WTC11 (cell line): ENCODE data around the gene FBXO48.

ENCODE experiments used
- CREB1 ChIP-seq: sonication (generic); formaldehyde crosslinking; IDR thresholded peaks from 2 replicates; pipeline ENCODE4 v1.8.0; 2023; ENCODE audit warnings: mild to moderate bottlenecking, missing genetic modification reagents
- CTCF ChIP-seq: fragments of 200-600 bp; IDR thresholded peaks from 2 replicates; pipeline ENCODE4 v1.8.0; 2022; ENCODE audit warnings: antibody characterized with exemption
- ELF4 ChIP-seq: sonication (generic); formaldehyde crosslinking; IDR thresholded peaks from 2 replicates; pipeline ENCODE4 v1.8.1; 2022; ENCODE audit warnings: low read depth, mild to moderate bottlenecking, moderate library complexity, missing genetic modification reagents
- MAX ChIP-seq: sonication (generic); formaldehyde crosslinking; IDR thresholded peaks from 2 replicates; pipeline ENCODE4 v1.8.0; 2022; ENCODE audit warnings: mild to moderate bottlenecking, missing genetic modification reagents
- STAT6 ChIP-seq: sonication (generic); formaldehyde crosslinking; conservative IDR thresholded peaks from 2 replicates; pipeline ENCODE4 v1.8.1; 2023; ENCODE audit warnings: mild to moderate bottlenecking, low read depth, missing genetic modification reagents, moderate library complexity

GRCh38 chr2:68414876-68415275, 52.2 kb downstream of the FBXO48 start:
- TF ChIP-seq CTCF: no peak
- no peak for TF ChIP-seq ELF4 (CRISPR knock-in tag)
- TF ChIP-seq CREB1: no peak
- TF ChIP-seq STAT6 (CRISPR knock-in tag): no peak
- no peak for TF ChIP-seq MAX (CRISPR knock-in tag)
